GM19397 (cell line): Measurements from ENCODE around the gene PRDX5.
"Not testable (repeated sequence)": the region's sequence is repeated elsewhere in the genome, so short reads cannot be mapped to it uniquely, and the experiment has no call there.

Source experiments
- ATAC-seq: cut with Tn5 transposase; IDR thresholded peaks from one replicate; pipeline ENCODE4 v1.9.1; 2021; ENCODE audit warnings: mild to moderate bottlenecking, moderate library complexity; ENCODE audit not compliant: unreplicated experiment

PRDX5 gene

GRCh38 chr11:64305075-64305690, 12.7 kb upstream of the PRDX5 start, which contains the start of gene ESRRA:
Gene ESRRA (plus strand): TSS chr11:64305524. CDS start chr11:64307180, 1,656 bp downstream.
- peak; percentile 70 for ATAC-seq

GRCh38 chr11:64305691-64306562, 12.0 kb upstream of the PRDX5 start:
- ATAC-seq, result peak; percentile 23

GRCh38 chr11:64306563-64306875, 11.4 kb upstream of the PRDX5 start:
- no peak for ATAC-seq

GRCh38 chr11:64306876-64307622, 10.9 kb upstream of the PRDX5 start:
- no peak for ATAC-seq

- ATAC-seq, result not testable (repeated sequence)
Observed at GRCh38 chr11:64307795-64308194, 10.1 kb upstream of the PRDX5 start.

- ATAC-seq, result no peak
Observed at GRCh38 chr11:64312947-64313346, 5.0 kb upstream of the PRDX5 start.

GRCh38 chr11:64313491-64314145, 4.3 kb upstream of the PRDX5 start:
- no peak for ATAC-seq

GRCh38 chr11:64314146-64314804, 3.6 kb upstream of the PRDX5 start:
- ATAC-seq, result no peak

- ATAC-seq, result no peak
Observed at GRCh38 chr11:64314805-64315561, 2.9 kb upstream of the PRDX5 start.

GRCh38 chr11:64315667-64316526, 2.0 kb upstream of the PRDX5 start:
- not testable (repeated sequence) for ATAC-seq

GRCh38 chr11:64316672-64317324, 1.1 kb upstream of the PRDX5 start:
- peak; percentile 3 for ATAC-seq

GRCh38 chr11:64317325-64317960, 478 bp upstream of the PRDX5 start, which contains the start of gene TRMT112:
Gene TRMT112 (minus strand): TSS chr11:64317559. CDS start chr11:64317526, 33 bp downstream.
- peak; percentile 63 for ATAC-seq

GRCh38 chr11:64318766-64319761, 1.1 kb downstream of the PRDX5 start:
- ATAC-seq, result no peak

GRCh38 chr11:64320556-64320955, 2.6 kb downstream of the PRDX5 start:
- ATAC-seq, result no peak

GRCh38 chr11:64321026-64321425, 3.1 kb downstream of the PRDX5 start:
- ATAC-seq, result no peak

- no peak for ATAC-seq
Observed at GRCh38 chr11:64321533-64321932, 3.6 kb downstream of the PRDX5 start.

GRCh38 chr11:64322925-64323260, 5.0 kb downstream of the PRDX5 start:
- no peak for ATAC-seq
